HG02981 (cell line): Measurements from ENCODE around the gene CFAP52.
"Not testable (repeated sequence)": the region's sequence is repeated elsewhere in the genome, so short reads cannot be mapped to it uniquely, and the experiment has no call there.

Source experiments
- ATAC-seq: cut with Tn5 transposase; IDR thresholded peaks from one replicate; pipeline ENCODE4 v1.9.1; 2021; ENCODE audit warnings: mild to moderate bottlenecking, moderate library complexity; ENCODE audit not compliant: unreplicated experiment

Gene CFAP52

GRCh38 chr17:9576521-9577372, at the start of gene CFAP52:
CFAP52 (plus strand) TSS chr17:9576642; CDS start chr17:9576696, 54 bp downstream.
- ATAC-seq, result no peak

- no peak for ATAC-seq
Observed at GRCh38 chr17:9527788-9528187, 48.7 kb upstream of the CFAP52 start.

- ATAC-seq, result no peak
Observed at GRCh38 chr17:9529033-9529700, 47.3 kb upstream of the CFAP52 start.

GRCh38 chr17:9531034-9531433, 45.4 kb upstream of the CFAP52 start:
- no peak for ATAC-seq

GRCh38 chr17:9532715-9533114, 43.7 kb upstream of the CFAP52 start:
- no peak for ATAC-seq

GRCh38 chr17:9533441-9533840, 43.0 kb upstream of the CFAP52 start:
- ATAC-seq, result no peak

GRCh38 chr17:9536061-9536460, 40.4 kb upstream of the CFAP52 start:
- ATAC-seq, result no peak

- no peak for ATAC-seq
Observed at GRCh38 chr17:9537177-9537776, 39.2 kb upstream of the CFAP52 start.

- no peak for ATAC-seq
Observed at GRCh38 chr17:9538626-9539025, 37.8 kb upstream of the CFAP52 start.

- no peak for ATAC-seq
Observed at GRCh38 chr17:9541718-9542117, 34.7 kb upstream of the CFAP52 start.

GRCh38 chr17:9544221-9544620, 32.2 kb upstream of the CFAP52 start:
- ATAC-seq, result no peak

GRCh38 chr17:9549215-9549614, 27.2 kb upstream of the CFAP52 start:
- no peak for ATAC-seq

GRCh38 chr17:9553181-9553580, 23.3 kb upstream of the CFAP52 start:
- ATAC-seq, result no peak

GRCh38 chr17:9553596-9553995, 22.8 kb upstream of the CFAP52 start:
- no peak for ATAC-seq

- ATAC-seq, result not testable (repeated sequence)
Observed at GRCh38 chr17:9554715-9555114, 21.7 kb upstream of the CFAP52 start.

GRCh38 chr17:9557161-9557755, 19.2 kb upstream of the CFAP52 start:
- ATAC-seq, result no peak

GRCh38 chr17:9557857-9558256, 18.6 kb upstream of the CFAP52 start:
- ATAC-seq, result no peak

GRCh38 chr17:9564104-9564503, 12.3 kb upstream of the CFAP52 start:
- no peak for ATAC-seq

- no peak for ATAC-seq
Observed at GRCh38 chr17:9566067-9566466, 10.4 kb upstream of the CFAP52 start.

- not testable (repeated sequence) for ATAC-seq
Observed at GRCh38 chr17:9566739-9567138, 9.7 kb upstream of the CFAP52 start.

GRCh38 chr17:9568004-9568403, 8.4 kb upstream of the CFAP52 start:
- ATAC-seq, result no peak
